K562 (cell line): ENCODE results near the gene HS3ST1.

Experiments used
- CTCF ChIP-seq, 3 experiments: IDR thresholded peaks in 2 of 3; conservative IDR thresholded peaks in 1 of 3; 2 replicates each; pipeline ENCODE4 v1.5.1; 2011 to 2012; ENCODE audit warnings: low read length in 3 of 3, mild to moderate bottlenecking in 3 of 3, control low read depth in 2 of 3, improper control_type of control experiment in 1 of 3, inconsistent platforms in 1 of 3, low read depth in 1 of 3, mixed read lengths in 1 of 3, moderate library complexity in 1 of 3; ENCODE audit not compliant: insufficient read depth in 2 of 3
- ELF1 ChIP-seq: fragments of 200-800 bp; sonication (Bioruptor generic); IDR thresholded peaks from 2 replicates; pipeline ENCODE4 v1.6.1; 2016; ENCODE audit warnings: missing genetic modification characterization, missing compliant biosample characterization
- ZBTB11 ChIP-seq, 3 experiments: fragments of 200-800 bp in 1 of 3; fragments of 250-450 bp in 1 of 3; fragments of 450-650 bp in 1 of 3; sonication (Bioruptor Pico) in 1 of 3; sonication (Bioruptor generic) in 1 of 3; formaldehyde crosslinking in 1 of 3; IDR thresholded peaks; 2 replicates each; pipeline versions ENCODE4 v1.6.1 to v1.8.0; 2016 to 2022; ENCODE audit warnings: mild to moderate bottlenecking in 2 of 3, missing genetic modification characterization in 2 of 3, missing compliant biosample characterization in 1 of 3, moderate library complexity in 1 of 3
- ZNF274 ChIP-seq: IDR thresholded peaks from 2 replicates; pipeline ENCODE4 v1.6.1; 2011; ENCODE audit warnings: low read depth, mild to moderate bottlenecking, low read length, moderate library complexity, borderline replicate concordance

GRCh38 chr4:11468901-11469300 lies 40.2 kb upstream of the HS3ST1 start:
- no peak for TF ChIP-seq CTCF (IDR thresholded peaks at IDR 0.05 in 2 of 3, conservative IDR thresholded peaks at IDR 0.05 in 1 of 3; ENCODE audit: insufficient read depth in 2 of 3, low read depth in 1 of 3, low read length in 3 of 3)
- no peak for TF ChIP-seq ZBTB11 (CRISPR knock-in tag; IDR thresholded peaks at IDR 0.05)
- no peak for TF ChIP-seq ELF1
- no peak for TF ChIP-seq ZNF274
